Common myeloid progenitor, CD34-positive (primary cell): ENCODE measurements around the gene TRIOBP.
A peak's percentile ranks its signal among the peaks of the same experiment; 100 is the strongest.

Source experiments
- CTCF ChIA-PET: fragments of 350-600 bp; sonication (Branson Sonifier 250); formaldehyde crosslinking; loops from one replicate; lab custom pipeline; 2021; ENCODE audit warnings: antibody characterized with exemption; lab: Charles Lee
- POLR2A ChIA-PET: fragments of 350-600 bp; sonication (Branson Sonifier 250); formaldehyde crosslinking; loops from one replicate; lab custom pipeline; 2021; ENCODE audit warnings: antibody characterized with exemption; lab: Charles Lee
- DNase-seq, 3 donors: peaks; one replicate each; pipeline versions ENCODE4 v3.0.0 to v3.0.0-alpha.2; 2013
- H3K27ac ChIP-seq, 2 experiments: 1 replicate in 1 of 2; 2 replicates in 1 of 2; pipeline ENCODE4 v1.7.0; 2013; ENCODE audit warnings: inconsistent platforms in 2 of 2, low read length in 2 of 2, mild to moderate bottlenecking in 2 of 2, low read depth in 1 of 2, moderate library complexity in 1 of 2; ENCODE audit not compliant: severe bottlenecking in 2 of 2, insufficient read depth in 1 of 2, poor library complexity in 1 of 2
- H3K27me3 ChIP-seq, 5 experiments: replicated peaks in 2 of 5; 1 replicate in 3 of 5; 2 replicates in 2 of 5; pipeline versions ENCODE4 v1.6.1 to v1.7.0; 2013; ENCODE audit warnings: low read length in 4 of 5, mild to moderate bottlenecking in 2 of 5, moderate library complexity in 2 of 5, inconsistent platforms in 1 of 5; ENCODE audit not compliant: insufficient read depth in 5 of 5, control insufficient read depth in 4 of 5
- H3K36me3 ChIP-seq, 4 experiments: 1 replicate in 2 of 4; 2 replicates in 2 of 4; pipeline versions ENCODE4 v1.6.1 to v1.7.0; 2013; ENCODE audit warnings: low read length in 3 of 4, control low read depth in 1 of 4, mild to moderate bottlenecking in 1 of 4; ENCODE audit not compliant: control insufficient read depth in 4 of 4, insufficient read depth in 4 of 4
- H3K4me1 ChIP-seq, 4 experiments: 1 replicate in 3 of 4; 2 replicates in 1 of 4; pipeline versions ENCODE4 v1.6.1 to v1.7.1; 2013; ENCODE audit warnings: low read length in 3 of 4, mild to moderate bottlenecking in 3 of 4, control low read depth in 1 of 4, inconsistent platforms in 1 of 4, moderate library complexity in 1 of 4; ENCODE audit not compliant: control insufficient read depth in 4 of 4, insufficient read depth in 4 of 4; ENCODE audit errors: control extremely low read depth in 1 of 4
- H3K4me3 ChIP-seq, 7 experiments: 1 replicate in 4 of 7; 2 replicates in 3 of 7; pipeline versions ENCODE4 v1.5.1 to v1.7.0; 2013; ENCODE audit warnings: mild to moderate bottlenecking in 7 of 7, low read length in 6 of 7, moderate library complexity in 6 of 7, inconsistent platforms in 2 of 7, low read depth in 2 of 7, control low read depth in 1 of 7; ENCODE audit not compliant: insufficient read depth in 4 of 7, control insufficient read depth in 1 of 7; ENCODE audit errors: extremely low read depth in 1 of 7
- H3K9me3 ChIP-seq, 5 experiments: 1 replicate in 4 of 5; 2 replicates in 1 of 5; pipeline versions ENCODE4 v1.6.1 to v1.7.1; 2013; ENCODE audit warnings: low read length in 4 of 5, mild to moderate bottlenecking in 2 of 5, inconsistent platforms in 1 of 5, low read depth in 1 of 5, moderate library complexity in 1 of 5; ENCODE audit not compliant: control insufficient read depth in 4 of 5, insufficient read depth in 2 of 5; ENCODE audit errors: control extremely low read depth in 1 of 5
- WGBS: methylation state at CpG from one replicate; pipeline ENCODE4 v1.1.5; 2013; ENCODE audit not compliant: insufficient coverage; 5-methylcytosine and 5-hydroxymethylcytosine counted together

Gene TRIOBP

DNA sequence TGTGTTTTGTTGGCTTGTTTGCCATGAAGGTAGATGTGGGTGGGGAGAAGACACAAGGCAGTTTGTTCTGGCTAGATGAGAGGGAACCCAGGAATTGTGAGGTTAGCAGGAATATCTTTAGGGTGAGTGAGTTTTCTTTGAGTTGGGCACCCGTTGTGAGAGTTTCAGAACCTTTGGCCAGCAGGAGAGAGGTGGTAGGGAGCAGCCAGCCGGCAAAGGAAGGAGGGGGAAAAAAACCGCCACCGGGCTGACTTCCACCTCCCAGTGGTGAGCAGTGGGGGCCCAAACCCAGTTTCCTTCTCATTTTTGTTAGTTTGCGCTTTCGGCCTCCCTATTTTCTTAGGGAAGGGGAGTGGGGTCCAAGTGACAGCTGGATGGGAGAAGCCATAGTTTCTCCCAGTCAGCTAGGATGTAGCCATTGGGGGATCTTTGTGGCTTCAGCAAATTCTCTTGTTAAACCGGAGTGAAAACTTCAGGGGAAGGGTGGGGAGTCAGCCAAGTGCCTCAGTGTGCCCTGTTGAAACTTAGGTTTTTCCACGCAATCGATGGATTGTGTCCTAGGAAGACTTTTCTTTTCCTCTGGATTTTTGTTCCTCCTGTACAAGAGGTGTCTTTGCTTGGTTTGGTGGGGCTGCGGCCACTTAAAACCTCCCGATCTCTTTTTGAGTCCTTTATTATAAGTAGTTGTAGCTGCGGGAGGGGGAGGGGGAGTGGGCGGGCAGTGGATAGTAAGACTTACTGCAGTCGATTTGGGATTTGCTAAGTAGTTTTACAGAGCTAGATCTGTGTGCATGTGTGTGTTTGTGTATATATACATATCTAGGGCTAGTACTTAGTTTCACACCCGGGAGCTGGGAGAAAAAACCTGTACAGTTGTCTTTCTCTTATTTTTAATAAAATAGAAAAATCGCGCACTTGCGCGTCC lies 109.8 kb downstream of the TRIOBP start:
- peak overlapping the region; percentile 8 to 82 for H3K27ac ChIP-seq
- POLR2A ChIA-PET: interaction anchor here (1.1 kb wide), 1 partner anchor 48 kb away, joined by 5 read pairs; no protein-coding TSS in a partner anchor
- peak overlapping the region; percentile 55 to 97 (median 77) for H3K4me3 ChIP-seq
- no peaks in the 10 kb centered on the region for H3K9me3 ChIP-seq
- DNase-seq: peak in 2 of 3 donors; percentile 68 to 80
- WGBS: 0% methylated on average over 4 of the region's 19 CpGs
- no peaks in the 10 kb centered on the region for H3K27me3 ChIP-seq
- CTCF ChIA-PET: interaction anchor here (0.6 to 4.0 kb wide), 5 partner anchors 11 to 59 kb away, joined by 3 to 52 read pairs (median 3); partner anchors contain the start of gene GALR3
- H3K36me3 ChIP-seq: no peaks in the 10 kb centered on the region
- H3K4me1 ChIP-seq: peaks cover 16 to 58% (median 55%) of the 10 kb centered on the region in 4 experiments

DNA sequence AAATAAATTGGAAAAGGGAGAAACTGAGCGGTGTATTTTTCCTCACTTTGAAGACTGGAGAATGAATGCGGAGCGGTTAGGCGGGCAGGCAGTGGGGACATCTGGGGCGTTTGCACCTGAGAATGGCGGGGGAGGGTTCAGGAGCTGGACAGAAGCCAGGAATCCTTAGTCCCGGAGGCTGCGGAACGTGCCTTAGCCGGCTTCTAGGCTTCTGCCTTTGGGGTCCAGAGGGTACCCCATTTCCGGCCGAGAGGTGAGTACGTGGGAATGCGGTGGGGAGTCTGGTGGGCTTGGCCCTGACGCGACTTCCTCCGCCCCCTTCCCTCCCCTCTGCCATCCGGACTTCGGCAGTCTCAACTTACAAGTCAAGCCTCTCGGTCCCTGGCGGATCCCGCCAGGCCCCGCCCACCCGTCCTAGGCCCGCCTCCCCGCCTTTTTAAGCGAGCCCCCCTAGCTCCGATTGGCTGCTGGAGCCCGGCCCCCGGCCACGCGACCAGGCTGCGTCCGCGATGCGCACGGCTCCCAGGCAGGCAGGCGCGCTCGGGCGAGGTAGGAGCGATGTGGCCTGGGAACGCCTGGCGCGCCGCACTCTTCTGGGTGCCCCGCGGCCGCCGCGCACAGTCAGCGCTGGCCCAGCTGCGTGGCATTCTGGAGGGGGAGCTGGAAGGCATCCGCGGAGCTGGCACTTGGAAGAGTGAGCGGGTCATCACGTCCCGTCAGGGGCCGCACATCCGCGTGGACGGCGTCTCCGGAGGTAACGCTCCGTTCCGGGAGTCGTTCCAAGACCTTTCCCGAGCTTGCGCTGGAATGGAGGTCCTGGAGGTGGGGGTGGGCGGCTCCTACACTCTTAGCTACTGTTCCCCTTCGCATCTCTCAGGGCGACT lies 110.8 kb downstream of the TRIOBP start, which contains the start of gene GCAT:
TSS of gene GCAT (plus strand) at position 525 of the 884 bp plus-strand sequence. CDS start at position 559, 34 bp downstream.
- peak; percentile 94 to 97 (median 97) for DNase-seq
- 0% methylated on average over 41 of the region's 73 CpGs for WGBS
- peak within 1 kb of the TSS; percentile 49 to 97 (median 77) for H3K4me3 ChIP-seq
- peaks cover 0 to 4% (median 2%) of the 10 kb centered on the region in 4 experiments for H3K36me3 ChIP-seq
- no peaks in the 10 kb centered on the region for H3K27me3 ChIP-seq
- ChIA-PET POLR2A (interaction anchor here (1.1 to 1.9 kb wide), 2 partner anchors 10 to 49 kb away, joined by 5 to 8 read pairs; no protein-coding TSS in a partner anchor), CTCF (interaction anchor here (1.0 to 4.0 kb wide), 6 partner anchors 10 to 58 kb away, joined by 3 to 52 read pairs (median 3); partner anchors contain the start of gene GALR3)
- H3K27ac ChIP-seq: peak within 1 kb of the TSS; percentile 8 to 82
- peaks cover 16 to 50% (median 47%) of the 10 kb centered on the region in 4 experiments for H3K4me1 ChIP-seq
- H3K9me3 ChIP-seq: no peaks in the 10 kb centered on the region

DNA sequence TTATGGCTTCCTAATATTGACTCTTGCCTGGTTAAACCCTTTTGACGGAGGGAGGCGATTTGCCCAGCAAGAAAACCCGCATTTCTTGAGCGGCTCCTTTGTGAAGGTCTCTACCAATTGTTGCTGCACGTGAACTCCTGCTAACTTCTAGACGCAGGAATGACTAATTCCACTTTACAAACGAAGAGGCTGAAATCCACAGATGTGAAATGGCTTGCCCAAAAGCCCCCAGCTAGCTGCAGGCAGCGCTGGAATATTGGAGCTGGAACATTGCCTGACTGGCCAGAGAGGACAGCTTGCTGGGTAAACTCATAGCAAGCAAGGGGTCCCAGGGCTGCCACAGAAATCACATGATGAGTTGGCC lies 111.4 kb downstream of the TRIOBP start:
- 9% methylated on average over 7 of the region's 8 CpGs for WGBS
- POLR2A ChIA-PET: interaction anchor here (1.9 kb wide), 1 partner anchor 10 kb away, joined by 8 read pairs; no protein-coding TSS in a partner anchor
- Histone ChIP-seq H3K4me3 (peak overlapping the region; percentile 49 to 97 (median 77)), H3K27ac (no peak overlapping the region), H3K27me3 (no peaks in the 10 kb centered on the region), H3K9me3 (no peaks in the 10 kb centered on the region), H3K4me1 (peaks cover 10 to 44% (median 41%) of the 10 kb centered on the region in 4 experiments), H3K36me3 (peaks cover 0 to 9% (median 5%) of the 10 kb centered on the region in 4 experiments)
- CTCF ChIA-PET: interaction anchor here (1.2 to 4.0 kb wide), 3 partner anchors 9 to 47 kb away, joined by 3 to 52 read pairs (median 3); no protein-coding TSS in a partner anchor
- DNase-seq: peak in 2 of 3 donors; percentile 36 to 43

DNA sequence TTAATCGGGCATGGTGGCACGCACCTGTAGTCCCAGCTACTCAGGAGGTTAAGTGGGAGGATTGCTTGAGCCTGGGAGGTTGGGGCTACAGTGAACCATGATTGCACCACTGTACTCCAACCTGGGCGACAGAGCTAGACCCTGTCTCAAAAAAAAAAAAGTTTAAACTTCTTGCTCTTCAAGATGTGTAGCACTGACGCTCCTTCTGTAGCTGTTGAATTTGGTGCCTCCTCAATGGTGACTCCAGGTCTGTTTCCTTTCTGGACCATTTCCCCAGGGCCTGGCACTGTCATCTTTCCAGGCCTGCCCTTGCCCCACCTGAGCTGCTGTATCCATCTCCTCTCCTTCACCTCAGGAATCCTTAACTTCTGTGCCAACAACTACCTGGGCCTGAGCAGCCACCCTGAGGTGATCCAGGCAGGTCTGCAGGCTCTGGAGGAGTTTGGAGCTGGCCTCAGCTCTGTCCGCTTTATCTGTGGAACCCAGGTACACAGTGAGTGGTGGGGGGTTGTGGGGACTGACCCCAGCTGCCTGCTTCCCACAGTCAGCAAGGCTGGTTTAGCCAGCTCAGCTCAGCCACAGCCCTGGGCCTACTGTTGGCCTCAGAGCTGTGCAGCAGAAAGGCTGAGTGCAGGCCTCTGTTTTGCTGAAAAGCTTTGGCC lies 113.0 kb downstream of the TRIOBP start:
- peaks cover 0 to 16% (median 10%) of the 10 kb centered on the region in 4 experiments for H3K36me3 ChIP-seq
- 97% methylated on average over 4 of the region's 5 CpGs for WGBS
- CTCF ChIA-PET: interaction anchor here (0.8 to 4.0 kb wide), 2 partner anchors 8 to 24 kb away, joined by 3 to 52 read pairs; no protein-coding TSS in a partner anchor
- no peak overlapping the region for H3K4me3 ChIP-seq
- peaks cover 10 to 34% (median 28%) of the 10 kb centered on the region in 4 experiments for H3K4me1 ChIP-seq
- POLR2A ChIA-PET: no interaction called here
- no peak for DNase-seq
- H3K9me3 ChIP-seq: no peaks in the 10 kb centered on the region
- H3K27ac ChIP-seq: no peak overlapping the region
- H3K27me3 ChIP-seq: no peaks in the 10 kb centered on the region

DNA sequence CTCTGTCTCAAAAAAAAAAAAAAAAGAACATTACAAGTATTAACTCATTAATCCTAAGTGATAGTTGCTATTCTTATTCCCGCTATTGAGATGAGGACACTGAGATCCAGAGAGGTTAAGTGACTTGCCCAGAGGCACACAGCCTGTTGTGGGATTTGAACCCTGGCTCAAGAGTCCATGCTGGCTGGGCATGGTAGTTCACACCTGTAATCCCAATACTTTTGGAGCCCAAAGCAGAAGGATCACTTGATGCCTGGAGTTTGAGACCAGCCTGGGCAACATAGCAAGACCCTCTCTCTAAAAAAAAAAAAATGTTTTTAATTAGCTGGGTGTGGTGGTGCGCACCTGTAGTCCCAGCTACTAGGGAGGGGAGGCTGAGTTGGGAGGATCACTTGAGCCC lies 115.0 kb downstream of the TRIOBP start:
- DNase-seq: no peak
- WGBS: 100% methylated on average over 2 of the region's 2 CpGs
- CTCF ChIA-PET: interaction anchor here (9.3 kb wide), 1 partner anchor 51 kb away, joined by 142 read pairs; no protein-coding TSS in a partner anchor
- Histone ChIP-seq H3K4me1 (peaks cover 2 to 16% (median 12%) of the 10 kb centered on the region in 4 experiments), H3K36me3 (peaks cover 2 to 31% (median 23%) of the 10 kb centered on the region in 4 experiments), H3K9me3 (no peaks in the 10 kb centered on the region), H3K27ac (no peak overlapping the region), H3K27me3 (no peaks in the 10 kb centered on the region), H3K4me3 (no peak overlapping the region)
- POLR2A ChIA-PET: interaction anchor here (0.7 kb wide), 1 partner anchor 216 kb away, joined by 3 read pairs; no protein-coding TSS in a partner anchor
